ENCODE measurements around the gene ANKUB1.

The ANKUB1 gene

DNA sequence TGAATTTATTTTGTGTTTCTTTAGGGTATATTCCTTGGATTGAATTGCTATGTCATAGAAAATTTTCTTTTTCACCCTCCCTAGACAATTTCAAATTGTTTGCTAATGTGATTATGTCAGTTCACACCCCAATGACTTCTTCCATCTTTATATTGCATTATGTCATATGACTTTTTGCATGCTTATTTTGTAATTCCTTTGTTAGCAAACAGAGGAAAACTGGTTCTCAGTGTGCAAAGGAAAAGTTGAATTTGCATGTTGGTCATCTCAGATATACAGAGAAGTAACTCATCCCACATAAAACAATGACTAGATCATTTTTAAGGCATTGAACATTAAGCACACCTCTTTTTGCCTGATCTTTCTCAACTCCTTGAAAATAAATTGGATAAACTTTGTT lies 17.3 kb upstream of the ANKUB1 start:
- TF ChIP-seq FOXP2 (optimal IDR thresholded peaks at IDR 0.05; ENCODE audit: borderline replicate concordance, extremely low read depth, extremely low read length, insufficient read depth) (no peak), POLR2AphosphoS5 (IDR thresholded peaks at IDR 0.05; ENCODE audit: low read depth, low read length) (no peak), TAF1 (IDR thresholded peaks at IDR 0.05; ENCODE audit: borderline replicate concordance, insufficient read depth, low read length) (no peak), SIN3A (IDR thresholded peaks at IDR 0.05; ENCODE audit: borderline replicate concordance, insufficient read depth, low read length) (no peak)
- TF ChIP-seq, protein P1, sequence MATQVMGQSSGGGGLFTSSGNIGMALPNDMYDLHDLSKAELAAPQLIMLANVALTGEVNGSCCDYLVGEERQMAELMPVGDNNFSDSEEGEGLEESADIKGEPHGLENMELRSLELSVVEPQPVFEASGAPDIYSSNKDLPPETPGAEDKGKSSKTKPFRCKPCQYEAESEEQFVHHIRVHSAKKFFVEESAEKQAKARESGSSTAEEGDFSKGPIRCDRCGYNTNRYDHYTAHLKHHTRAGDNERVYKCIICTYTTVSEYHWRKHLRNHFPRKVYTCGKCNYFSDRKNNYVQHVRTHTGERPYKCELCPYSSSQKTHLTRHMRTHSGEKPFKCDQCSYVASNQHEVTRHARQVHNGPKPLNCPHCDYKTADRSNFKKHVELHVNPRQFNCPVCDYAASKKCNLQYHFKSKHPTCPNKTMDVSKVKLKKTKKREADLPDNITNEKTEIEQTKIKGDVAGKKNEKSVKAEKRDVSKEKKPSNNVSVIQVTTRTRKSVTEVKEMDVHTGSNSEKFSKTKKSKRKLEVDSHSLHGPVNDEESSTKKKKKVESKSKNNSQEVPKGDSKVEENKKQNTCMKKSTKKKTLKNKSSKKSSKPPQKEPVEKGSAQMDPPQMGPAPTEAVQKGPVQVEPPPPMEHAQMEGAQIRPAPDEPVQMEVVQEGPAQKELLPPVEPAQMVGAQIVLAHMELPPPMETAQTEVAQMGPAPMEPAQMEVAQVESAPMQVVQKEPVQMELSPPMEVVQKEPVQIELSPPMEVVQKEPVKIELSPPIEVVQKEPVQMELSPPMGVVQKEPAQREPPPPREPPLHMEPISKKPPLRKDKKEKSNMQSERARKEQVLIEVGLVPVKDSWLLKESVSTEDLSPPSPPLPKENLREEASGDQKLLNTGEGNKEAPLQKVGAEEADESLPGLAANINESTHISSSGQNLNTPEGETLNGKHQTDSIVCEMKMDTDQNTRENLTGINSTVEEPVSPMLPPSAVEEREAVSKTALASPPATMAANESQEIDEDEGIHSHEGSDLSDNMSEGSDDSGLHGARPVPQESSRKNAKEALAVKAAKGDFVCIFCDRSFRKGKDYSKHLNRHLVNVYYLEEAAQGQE (IDR thresholded peaks at IDR 0.05; ENCODE audit: insufficient read depth in 1 of 2, low read depth in 2 of 2, low read length in 2 of 2), result no peak

DNA sequence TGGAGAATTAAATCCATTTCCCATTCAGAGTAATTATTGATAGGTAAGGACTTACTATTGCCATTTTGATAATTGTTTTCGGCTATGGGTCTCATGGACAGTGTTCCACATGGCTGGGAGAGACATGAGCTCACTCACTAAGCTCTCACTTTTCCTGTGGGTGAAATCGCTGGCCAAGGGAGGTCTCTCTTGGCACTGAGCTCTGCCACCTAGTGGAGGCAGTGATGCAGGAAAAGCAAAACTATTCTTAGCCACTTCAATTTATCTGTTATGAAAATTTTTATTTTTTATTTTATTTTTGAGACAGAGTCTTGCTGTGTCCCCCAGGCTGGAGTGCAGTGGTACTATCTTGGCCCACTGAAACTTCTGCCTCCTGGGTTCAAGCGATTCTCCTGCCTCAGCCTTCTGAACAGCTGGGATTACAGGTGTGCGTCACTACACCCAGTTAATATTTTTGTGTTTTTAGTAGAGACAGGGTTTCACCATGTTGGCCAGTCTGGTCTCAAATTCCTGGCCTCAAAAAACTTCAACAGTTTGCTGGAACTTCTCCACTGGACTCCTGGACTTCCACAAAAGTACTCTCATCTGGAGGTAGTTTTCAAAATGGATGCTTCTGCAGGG lies 16.0 kb upstream of the ANKUB1 start:
- TF ChIP-seq, protein P1 (IDR thresholded peaks at IDR 0.05; ENCODE audit: insufficient read depth in 1 of 2, low read depth in 2 of 2, low read length in 2 of 2), result no peak
- TF ChIP-seq SIN3A (IDR thresholded peaks at IDR 0.05; ENCODE audit: borderline replicate concordance, insufficient read depth, low read length) (no peak), TAF1 (IDR thresholded peaks at IDR 0.05; ENCODE audit: borderline replicate concordance, insufficient read depth, low read length) (no peak), FOXP2 (optimal IDR thresholded peaks at IDR 0.05; ENCODE audit: borderline replicate concordance, extremely low read depth, extremely low read length, insufficient read depth) (no peak), POLR2AphosphoS5 (IDR thresholded peaks at IDR 0.05; ENCODE audit: low read depth, low read length) (no peak)

DNA sequence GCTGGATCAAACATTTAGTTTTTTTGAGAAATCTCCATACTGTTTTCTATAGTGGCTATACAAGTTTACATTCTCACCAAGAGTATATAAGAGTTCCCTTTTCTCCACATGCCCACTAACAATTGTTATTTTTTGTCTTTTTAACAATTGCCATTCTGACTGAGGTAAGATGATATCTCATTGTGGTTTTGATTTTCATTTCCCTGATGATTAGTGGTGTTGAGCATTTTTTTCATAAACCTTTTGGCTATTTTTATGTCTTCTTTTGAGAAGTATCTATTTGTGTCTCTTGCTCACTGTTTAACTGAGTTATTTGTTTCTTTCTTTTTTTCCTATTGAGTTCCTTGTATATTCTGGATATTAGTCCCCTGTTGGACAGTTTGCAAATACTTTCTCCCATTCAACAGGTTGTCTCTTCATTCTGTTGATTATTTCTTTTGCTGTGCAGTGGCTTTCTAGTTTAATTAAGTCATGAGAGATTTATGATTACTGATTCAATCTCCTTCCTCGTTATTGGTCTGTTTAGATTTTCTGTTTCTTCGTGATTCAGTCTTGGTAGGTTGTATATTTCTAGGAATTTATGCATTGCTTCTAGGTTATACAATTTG lies 13.9 kb upstream of the ANKUB1 start:
- no peak for TF ChIP-seq FOXP2 (optimal IDR thresholded peaks at IDR 0.05; ENCODE audit: borderline replicate concordance, extremely low read depth, extremely low read length, insufficient read depth)
- TF ChIP-seq SIN3A (IDR thresholded peaks at IDR 0.05; ENCODE audit: borderline replicate concordance, insufficient read depth, low read length), result no peak
- TF ChIP-seq, protein P1 (IDR thresholded peaks at IDR 0.05; ENCODE audit: insufficient read depth in 1 of 2, low read depth in 2 of 2, low read length in 2 of 2), result no peak
- no peak for TF ChIP-seq TAF1 (IDR thresholded peaks at IDR 0.05; ENCODE audit: borderline replicate concordance, insufficient read depth, low read length)
- no peak for TF ChIP-seq POLR2AphosphoS5 (IDR thresholded peaks at IDR 0.05; ENCODE audit: low read depth, low read length)

DNA sequence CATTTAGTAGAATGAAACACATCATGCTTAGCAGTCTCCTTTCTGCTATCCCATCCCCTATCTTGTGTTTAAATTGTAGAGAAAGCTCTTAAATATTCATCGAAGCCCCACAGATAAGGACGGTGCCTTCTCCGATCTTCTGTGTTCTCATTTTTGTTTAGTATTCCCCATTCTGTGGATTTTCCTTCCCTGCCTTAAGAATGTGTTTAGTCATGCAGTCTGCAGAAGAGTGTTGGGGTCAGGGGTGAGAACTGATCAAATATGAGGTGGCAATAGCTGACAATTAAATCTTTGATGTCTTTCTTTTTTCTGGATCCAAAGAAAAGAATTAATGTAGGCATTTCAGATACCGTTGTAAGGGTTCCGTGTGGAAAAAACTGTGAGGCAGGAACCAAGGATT lies 9.3 kb upstream of the ANKUB1 start:
- no peak for TF ChIP-seq FOXP2 (optimal IDR thresholded peaks at IDR 0.05; ENCODE audit: borderline replicate concordance, extremely low read depth, extremely low read length, insufficient read depth)

DNA sequence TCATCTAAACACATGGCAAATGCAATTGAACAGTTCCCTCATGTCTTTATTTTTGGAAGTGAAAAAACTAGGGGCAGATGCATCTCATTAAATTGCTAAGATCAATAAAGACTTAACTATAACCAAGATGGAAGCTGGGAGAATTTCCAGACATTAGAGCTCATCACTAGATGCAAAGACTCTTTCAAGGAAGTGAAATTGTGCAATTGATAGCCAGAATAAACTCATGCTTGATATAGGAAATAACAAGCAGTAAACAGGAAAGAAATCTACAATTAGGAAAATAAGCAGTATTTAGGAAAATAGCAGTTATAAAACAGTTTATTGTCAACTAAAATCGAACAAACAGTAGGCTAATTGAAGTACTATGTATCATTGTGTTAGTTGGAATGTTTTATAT lies 8.8 kb upstream of the ANKUB1 start:
- TF ChIP-seq POLR2AphosphoS5 (IDR thresholded peaks at IDR 0.05; ENCODE audit: low read depth, low read length) (no peak), TAF1 (IDR thresholded peaks at IDR 0.05; ENCODE audit: borderline replicate concordance, insufficient read depth, low read length) (no peak)

DNA sequence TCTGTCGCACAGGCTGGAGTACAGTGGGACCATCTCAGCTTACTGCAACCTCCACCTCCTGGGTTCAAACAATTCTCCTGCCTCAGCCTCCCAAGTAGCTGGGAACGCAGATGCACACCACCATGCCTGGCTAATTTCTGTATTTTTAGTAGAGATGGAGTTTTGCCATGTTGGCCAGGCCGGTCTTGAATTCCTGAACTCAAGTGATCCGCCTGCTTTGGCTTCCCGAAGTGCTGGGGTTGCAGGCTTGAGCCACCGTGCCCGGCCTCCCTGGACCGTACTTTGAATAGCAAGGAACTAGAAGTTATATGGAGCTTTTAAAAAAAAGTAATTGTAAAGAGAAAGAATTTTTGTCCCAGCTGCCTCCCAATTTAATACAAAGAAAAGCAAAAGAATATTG lies 8.3 kb upstream of the ANKUB1 start:
- TF ChIP-seq, protein P1 (IDR thresholded peaks at IDR 0.05; ENCODE audit: insufficient read depth in 1 of 2, low read depth in 2 of 2, low read length in 2 of 2), result no peak
- TF ChIP-seq SIN3A (IDR thresholded peaks at IDR 0.05; ENCODE audit: borderline replicate concordance, insufficient read depth, low read length) (no peak), POLR2AphosphoS5 (IDR thresholded peaks at IDR 0.05; ENCODE audit: low read depth, low read length) (no peak), FOXP2 (optimal IDR thresholded peaks at IDR 0.05; ENCODE audit: borderline replicate concordance, extremely low read depth, extremely low read length, insufficient read depth) (no peak), TAF1 (IDR thresholded peaks at IDR 0.05; ENCODE audit: borderline replicate concordance, insufficient read depth, low read length) (no peak)

Data from PFSK-1 (cell line).